Cardiac muscle cell (in vitro differentiated cells and primary cell): ENCODE results near the gene CRTC1. TPM values are rescaled to one million over a fixed set of nuclear protein-coding genes. Genes with fewer than 3 reads are reported as not detected.

ENCODE experiments used
- DNase-seq, 2 donors: peaks; one replicate each; pipeline versions ENCODE4 v3.0.0 to v3.0.0-alpha.2; 2010 to 2017; ENCODE audit warnings: low read depth in 1 of 2, low spot score in 1 of 2
- H3K27ac ChIP-seq: fragments of 200-600 bp; sonication (generic); 2 replicates; pipeline ENCODE4 v1.5.1; 2016
- H3K27me3 ChIP-seq: fragments of 200-600 bp; sonication (generic); 2 replicates; pipeline ENCODE4 v1.6.0; 2016; ENCODE audit warnings: control low read depth
- H3K36me3 ChIP-seq: fragments of 200-600 bp; sonication (generic); 2 replicates; pipeline ENCODE4 v1.5.1; 2016; ENCODE audit warnings: control low read depth
- H3K4me1 ChIP-seq: fragments of 200-600 bp; sonication (generic); 2 replicates; pipeline ENCODE4 v1.8.1; 2017; ENCODE audit warnings: low read depth, mild to moderate bottlenecking, mixed run types
- H3K4me3 ChIP-seq: fragments of 200-600 bp; sonication (generic); 2 replicates; pipeline ENCODE4 v1.5.1; 2016; ENCODE audit warnings: mild to moderate bottlenecking
- H3K9me3 ChIP-seq: fragments of 200-600 bp; sonication (generic); 2 replicates; pipeline ENCODE4 v1.5.1; 2017; ENCODE audit warnings: low read depth, mild to moderate bottlenecking, control low read depth
- polyA plus RNA-seq: library from polyadenylated mRNA; unstranded; fragments of >200 nt; fragmentation: Nextera tagmentation; extraction: Ambion mirVana; gene quantifications from 2 replicates; pipeline ENCODE4 v1.2.1, GENCODE V29; 2016
- total RNA-seq: library from RNA; depleted of rRNA; stranded (reverse); fragments of >200 nt; gene quantifications from 2 replicates; pipeline ENCODE4 v1.2.3, GENCODE V29; 2016
- TF ChIP-seq, protein P1 (sequence below): IDR thresholded peaks from 2 replicates; pipeline ENCODE4 v1.5.1; 2012; ENCODE audit warnings: low read depth, mild to moderate bottlenecking, low read length

Gene CRTC1
- total and polyA plus RNA-seq, 2 experiments from 2014 or later, result 4.0 to 13.8 TPM

GRCh38 chr19:18742324-18742723 lies 58.8 kb downstream of the CRTC1 start:
- Histone ChIP-seq H3K9me3 (no peaks in the 10 kb centered on the region), H3K27me3 (no peaks in the 10 kb centered on the region), H3K4me3 (no peak overlapping the region), H3K4me1 (peaks cover 59% of the 10 kb centered on the region), H3K27ac (peak overlapping the region; percentile 92), H3K36me3 (no peaks in the 10 kb centered on the region)
- no peak for DNase-seq
- TF ChIP-seq, protein P1, sequence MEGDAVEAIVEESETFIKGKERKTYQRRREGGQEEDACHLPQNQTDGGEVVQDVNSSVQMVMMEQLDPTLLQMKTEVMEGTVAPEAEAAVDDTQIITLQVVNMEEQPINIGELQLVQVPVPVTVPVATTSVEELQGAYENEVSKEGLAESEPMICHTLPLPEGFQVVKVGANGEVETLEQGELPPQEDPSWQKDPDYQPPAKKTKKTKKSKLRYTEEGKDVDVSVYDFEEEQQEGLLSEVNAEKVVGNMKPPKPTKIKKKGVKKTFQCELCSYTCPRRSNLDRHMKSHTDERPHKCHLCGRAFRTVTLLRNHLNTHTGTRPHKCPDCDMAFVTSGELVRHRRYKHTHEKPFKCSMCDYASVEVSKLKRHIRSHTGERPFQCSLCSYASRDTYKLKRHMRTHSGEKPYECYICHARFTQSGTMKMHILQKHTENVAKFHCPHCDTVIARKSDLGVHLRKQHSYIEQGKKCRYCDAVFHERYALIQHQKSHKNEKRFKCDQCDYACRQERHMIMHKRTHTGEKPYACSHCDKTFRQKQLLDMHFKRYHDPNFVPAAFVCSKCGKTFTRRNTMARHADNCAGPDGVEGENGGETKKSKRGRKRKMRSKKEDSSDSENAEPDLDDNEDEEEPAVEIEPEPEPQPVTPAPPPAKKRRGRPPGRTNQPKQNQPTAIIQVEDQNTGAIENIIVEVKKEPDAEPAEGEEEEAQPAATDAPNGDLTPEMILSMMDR, result no peak

GRCh38 chr19:18742838-18743783 lies 59.6 kb downstream of the CRTC1 start:
- H3K4me3 ChIP-seq, result no peak overlapping the region
- H3K36me3 ChIP-seq, result no peaks in the 10 kb centered on the region
- peak; percentile 88 to 90 for DNase-seq
- H3K9me3 ChIP-seq, result no peaks in the 10 kb centered on the region
- peak overlapping the region; percentile 92 for H3K27ac ChIP-seq
- no peaks in the 10 kb centered on the region for H3K27me3 ChIP-seq
- H3K4me1 ChIP-seq, result peaks cover 59% of the 10 kb centered on the region
- TF ChIP-seq, protein P1, result no peak

- H3K4me3 ChIP-seq, result no peak overlapping the region
- no peaks in the 10 kb centered on the region for H3K36me3 ChIP-seq
- no peak for DNase-seq
- peaks cover 59% of the 10 kb centered on the region for H3K4me1 ChIP-seq
- no peaks in the 10 kb centered on the region for H3K27me3 ChIP-seq
- no peaks in the 10 kb centered on the region for H3K9me3 ChIP-seq
- peak overlapping the region; percentile 92 for H3K27ac ChIP-seq
- TF ChIP-seq, protein P1, result no peak
Measured at GRCh38 chr19:18743784-18744418, 60.4 kb downstream of the CRTC1 start.

DNA sequence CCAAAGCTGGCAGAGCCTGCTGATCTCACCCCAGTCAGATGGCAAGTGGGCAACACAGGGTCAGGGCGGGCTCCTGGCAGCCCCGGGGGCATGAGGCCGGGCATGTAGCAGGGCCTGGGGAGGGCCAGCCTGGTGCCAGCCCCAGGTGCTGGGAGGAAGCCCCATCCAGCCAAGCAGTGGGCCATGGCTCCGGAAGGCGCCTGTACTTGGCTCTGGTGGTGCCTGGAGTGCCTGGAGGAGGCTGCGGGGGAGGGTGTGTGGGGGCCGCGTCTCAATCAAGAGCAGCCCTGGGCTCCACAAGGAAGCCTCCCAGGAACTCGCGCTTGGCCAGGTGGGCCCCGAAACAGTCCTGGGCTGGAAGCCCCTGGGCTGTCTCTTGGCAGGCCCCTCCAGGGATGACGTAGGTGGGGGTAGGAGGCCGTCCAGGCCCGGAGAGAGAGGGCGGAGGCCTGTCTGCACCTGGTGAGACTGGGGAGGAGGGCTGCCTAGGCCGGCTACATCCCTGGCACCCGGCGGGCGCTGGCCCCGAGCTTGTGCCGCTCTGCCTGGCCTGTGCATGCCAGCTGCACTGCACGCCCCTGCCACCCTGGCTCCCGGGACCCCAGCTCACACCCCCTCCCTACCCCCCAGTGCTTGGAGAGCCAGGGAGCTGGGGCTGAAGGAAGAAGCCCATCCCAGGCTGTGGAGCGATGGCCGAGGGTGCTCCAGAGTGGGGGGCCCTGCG lies 61.7 kb downstream of the CRTC1 start:
- DNase-seq, result peak in 1 of 2 donors; percentile 29
- Histone ChIP-seq H3K27ac (peak overlapping the region; percentile 68), H3K4me3 (no peak overlapping the region)

DNA sequence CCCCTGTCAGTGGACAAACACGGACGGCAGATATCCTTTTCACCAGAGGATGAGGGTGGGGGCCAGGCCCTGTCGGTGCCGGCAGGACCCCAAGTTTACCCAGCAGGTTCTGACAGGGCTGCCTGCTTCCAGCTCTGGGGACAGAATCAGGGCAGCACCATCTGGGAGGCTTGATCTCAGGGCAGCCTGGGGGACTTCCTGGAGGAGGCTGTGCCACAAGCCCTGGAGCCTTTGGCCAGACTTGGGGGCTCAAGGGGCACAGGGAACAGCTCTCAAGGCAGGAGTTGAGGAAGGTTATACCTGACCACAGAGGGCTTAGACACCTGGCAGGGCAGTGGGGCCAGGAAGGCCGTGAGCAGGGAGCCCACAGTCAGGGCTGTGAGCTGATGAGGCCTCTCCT lies 62.5 kb downstream of the CRTC1 start:
- no peaks in the 10 kb centered on the region for H3K27me3 ChIP-seq
- no peaks in the 10 kb centered on the region for H3K36me3 ChIP-seq
- DNase-seq, result no peak
- H3K9me3 ChIP-seq, result no peaks in the 10 kb centered on the region
- no peak overlapping the region for H3K4me3 ChIP-seq
- H3K27ac ChIP-seq, result peak overlapping the region; percentile 82
- TF ChIP-seq, protein P1, result no peak
- peaks cover 45% of the 10 kb centered on the region for H3K4me1 ChIP-seq

More for the DNA sequence above, 61.7 kb downstream of the CRTC1 start:
- Histone ChIP-seq H3K4me1 (peaks cover 53% of the 10 kb centered on the region), H3K27me3 (no peaks in the 10 kb centered on the region), H3K9me3 (no peaks in the 10 kb centered on the region), H3K36me3 (no peaks in the 10 kb centered on the region)
- TF ChIP-seq, protein P1, result no peak
